HPDE6-E6E7 (cell line): ENCODE measurements around the gene IL36RN.

Experiments used
- DNase-seq: peaks from one replicate; pipeline ENCODE4 v3.0.0; 2011; ENCODE audit warnings: missing footprints; ENCODE audit errors: extremely low spot score

IL36RN gene

GRCh38 chr2:113050921-113051895 is 7.8 kb upstream of the IL36RN start:
- no peak for DNase-seq

- no peak for DNase-seq
These were observed 6.5 kb upstream of the IL36RN start, which contains the start of gene IL36B for GRCh38 chr2:113052396-113052917. IL36B (minus strand) TSS chr2:113052867.

- DNase-seq, result no peak
These were observed 5.3 kb upstream of the IL36RN start for GRCh38 chr2:113053666-113054065.

GRCh38 chr2:113054066-113054465 is 4.9 kb upstream of the IL36RN start:
- no peak for DNase-seq

GRCh38 chr2:113056521-113056920 is 2.5 kb upstream of the IL36RN start:
- no peak for DNase-seq

GRCh38 chr2:113057117-113057516 is 1.9 kb upstream of the IL36RN start:
- no peak for DNase-seq

GRCh38 chr2:113058411-113058994 is 495 bp upstream of the IL36RN start:
- DNase-seq, result peak; percentile 65

- DNase-seq, result no peak
These were observed 1.4 kb downstream of the IL36RN start for GRCh38 chr2:113060396-113060795.

- DNase-seq, result no peak
These were observed 1.8 kb downstream of the IL36RN start for GRCh38 chr2:113060796-113061195.

GRCh38 chr2:113061241-113061640 is 2.2 kb downstream of the IL36RN start:
- DNase-seq, result no peak

- no peak for DNase-seq
These were observed 3.1 kb downstream of the IL36RN start for GRCh38 chr2:113061896-113062770.

GRCh38 chr2:113064281-113064680 is 5.3 kb downstream of the IL36RN start:
- no peak for DNase-seq

GRCh38 chr2:113064898-113065297 is 5.9 kb downstream of the IL36RN start:
- DNase-seq, result no peak

- DNase-seq, result no peak
These were observed 8.7 kb downstream of the IL36RN start, which contains the start of gene IL1F10 for GRCh38 chr2:113067681-113068080. IL1F10 (plus strand) TSS chr2:113067970; CDS start chr2:113072739, 4,769 bp downstream.

- DNase-seq, result no peak
These were observed 9.3 kb downstream of the IL36RN start for GRCh38 chr2:113068249-113068648.

- DNase-seq, result no peak
These were observed 9.9 kb downstream of the IL36RN start for GRCh38 chr2:113068706-113069485.

- no peak for DNase-seq
These were observed 10.9 kb downstream of the IL36RN start for GRCh38 chr2:113069676-113070605.

- DNase-seq, result no peak
These were observed 11.6 kb downstream of the IL36RN start for GRCh38 chr2:113070606-113070975.

- peak; percentile 63 for DNase-seq
These were observed 13.6 kb downstream of the IL36RN start for GRCh38 chr2:113072584-113072983.

- no peak for DNase-seq
These were observed 14.4 kb downstream of the IL36RN start for GRCh38 chr2:113073325-113073834.
